Small intestine (tissue), 7 donors: ENCODE measurements around the gene NAPB. TPM values are rescaled to one million over a fixed set of nuclear protein-coding genes. Genes with fewer than 3 reads are reported as not detected.

Source experiments
- DNase-seq, 2 donors: peaks; one replicate each; pipeline versions ENCODE4 v3.0.0 to v3.0.0-alpha.2; 2013
- FAIRE-seq: peaks from 2 replicates; lab custom pipeline; 2012; peaks lifted over from hg19 to GRCh38; lab: Jason Lieb, UNC
- H3K27ac ChIP-seq, 3 donors: one replicate each; pipeline ENCODE4 v1.5.1; 2013; ENCODE audit warnings: low read length in 2 of 3, mild to moderate bottlenecking in 2 of 3, control low read depth in 1 of 3, inconsistent platforms in 1 of 3, low read depth in 1 of 3, moderate library complexity in 1 of 3
- H3K27me3 ChIP-seq, 3 donors: one replicate each; pipeline ENCODE4 v1.6.1; 2013; ENCODE audit warnings: low read length in 3 of 3, inconsistent platforms in 1 of 3; ENCODE audit not compliant: control insufficient read depth in 3 of 3, insufficient read depth in 3 of 3
- H3K36me3 ChIP-seq, 3 donors: one replicate each; pipeline ENCODE4 v1.6.1; 2013; ENCODE audit warnings: low read length in 3 of 3, inconsistent platforms in 1 of 3, low read depth in 1 of 3, mild to moderate bottlenecking in 1 of 3, moderate library complexity in 1 of 3; ENCODE audit not compliant: control insufficient read depth in 3 of 3, insufficient read depth in 2 of 3
- H3K4me1 ChIP-seq, 3 donors: one replicate each; pipeline ENCODE4 v1.6.1; 2013; ENCODE audit warnings: low read length in 2 of 3, inconsistent platforms in 1 of 3, low read depth in 1 of 3, mild to moderate bottlenecking in 1 of 3, moderate library complexity in 1 of 3; ENCODE audit not compliant: control insufficient read depth in 3 of 3, insufficient read depth in 2 of 3
- H3K4me3 ChIP-seq, 3 donors: one replicate each; pipeline ENCODE4 v1.5.1; 2013; ENCODE audit warnings: low read length in 3 of 3, control low read depth in 1 of 3, inconsistent platforms in 1 of 3, low read depth in 1 of 3, mild to moderate bottlenecking in 1 of 3, moderate library complexity in 1 of 3
- H3K9me3 ChIP-seq, 2 donors: one replicate each; pipeline ENCODE4 v1.6.1; 2013; ENCODE audit warnings: low read depth in 1 of 2, low read length in 1 of 2; ENCODE audit not compliant: control insufficient read depth in 2 of 2, insufficient read depth in 1 of 2
- WGBS, 3 donors: extraction: QIAGEN DNeasy Blood & Tissue Kit; methylation state at CpG; one replicate each; pipeline ENCODE4 v1.1.7; 2013; 5-methylcytosine and 5-hydroxymethylcytosine counted together
- polyA plus RNA-seq, 4 donors: library from polyadenylated mRNA; stranded (reverse) in 3 of 4; unstranded in 1 of 4; fragments of 200-250 nt in 3 of 4; fragments of 120-200 nt in 1 of 4; gene quantifications; one replicate each; pipeline versions ENCODE4 v1.2.1 to v1.2.3, GENCODE V29; 2013
- donor health status: healthy with polysubstance abuse.
- donor health status: control.
- donor health status: control.
- donor health status: Bipolar disorder and iron deficiency.
- donor health status: healthy.

The NAPB gene
- polyA plus RNA-seq, 4 donors: 3.2 to 12.8 (median 7.0) TPM

- H3K4me1 ChIP-seq: no peaks in the 10 kb centered on the region
- FAIRE-seq (no peak), DNase-seq (no peak)
- no peak overlapping the region for H3K27ac ChIP-seq
- WGBS, 3 donors: 88 to 97% (median 96%) methylated on average over 5 of the region's 5 CpGs
- H3K4me3 ChIP-seq: no peak overlapping the region
- H3K36me3 ChIP-seq: peaks cover 5 to 32% (median 9%) of the 10 kb centered on the region in 3 donors
- H3K9me3 ChIP-seq: no peaks in the 10 kb centered on the region
- H3K27me3 ChIP-seq: no peaks in the 10 kb centered on the region
These were observed 46.8 kb downstream of the NAPB start for GRCh38 chr20:23374441-23374840.

- DNase-seq: no peak
These were observed 49.8 kb downstream of the NAPB start for GRCh38 chr20:23371496-23371895.

GRCh38 chr20:23370873-23371272, 50.4 kb downstream of the NAPB start:
- no peak for DNase-seq
- Histone ChIP-seq H3K36me3 (peaks cover 3 to 29% (median 10%) of the 10 kb centered on the region in 3 donors), H3K4me1 (no peaks in the 10 kb centered on the region), H3K4me3 (no peak overlapping the region), H3K27ac (no peak overlapping the region), H3K9me3 (no peaks in the 10 kb centered on the region), H3K27me3 (no peaks in the 10 kb centered on the region)
- FAIRE-seq: no peak
- 78 to 95% (median 83%) methylated on average over 3 of the region's 3 CpGs for WGBS, 3 donors

More at GRCh38 chr20:23371496-23371895, 49.8 kb downstream of the NAPB start:
- Histone ChIP-seq H3K27ac (no peak overlapping the region), H3K27me3 (no peaks in the 10 kb centered on the region), H3K36me3 (peaks cover 3 to 27% (median 10%) of the 10 kb centered on the region in 3 donors), H3K4me1 (no peaks in the 10 kb centered on the region), H3K9me3 (no peaks in the 10 kb centered on the region), H3K4me3 (no peak overlapping the region)
- no peak for FAIRE-seq
- WGBS, 3 donors: 78 to 81% (median 81%) methylated on average over 4 of the region's 4 CpGs

GRCh38 chr20:23370274-23370673, 51.0 kb downstream of the NAPB start:
- H3K36me3 ChIP-seq: peaks cover 3 to 31% (median 10%) of the 10 kb centered on the region in 3 donors
- DNase-seq: no peak
- 94% methylated on average over 5 of the region's 5 CpGs for WGBS, 3 donors
- H3K27me3 ChIP-seq: no peaks in the 10 kb centered on the region
- H3K4me3 ChIP-seq: no peak overlapping the region
- H3K27ac ChIP-seq: no peak overlapping the region
- FAIRE-seq: no peak
- H3K4me1 ChIP-seq: no peaks in the 10 kb centered on the region
- H3K9me3 ChIP-seq: no peaks in the 10 kb centered on the region

- Histone ChIP-seq H3K4me1 (no peaks in the 10 kb centered on the region), H3K9me3 (no peaks in the 10 kb centered on the region), H3K36me3 (peaks cover 3 to 38% (median 7%) of the 10 kb centered on the region in 3 donors), H3K27ac (no peak overlapping the region), H3K27me3 (no peaks in the 10 kb centered on the region), H3K4me3 (no peak overlapping the region)
- FAIRE-seq: no peak
- WGBS, 3 donors: 93 to 97% (median 95%) methylated on average over 14 of the region's 14 CpGs
- no peak for DNase-seq
These were observed 52.0 kb downstream of the NAPB start for GRCh38 chr20:23369072-23369823.

- Histone ChIP-seq H3K27me3 (no peaks in the 10 kb centered on the region), H3K4me3 (no peak overlapping the region), H3K4me1 (peaks cover 0 to 1% (median 0%) of the 10 kb centered on the region in 3 donors), H3K36me3 (peaks cover 3 to 35% (median 7%) of the 10 kb centered on the region in 3 donors), H3K27ac (no peak overlapping the region), H3K9me3 (no peaks in the 10 kb centered on the region)
- WGBS, 3 donors: 94 to 96% (median 96%) methylated on average over 2 of the region's 2 CpGs
- FAIRE-seq: no peak
- no peak for DNase-seq
These were observed 52.8 kb downstream of the NAPB start for GRCh38 chr20:23368316-23369071.

- peaks cover 3 to 32% (median 7%) of the 10 kb centered on the region in 3 donors for H3K36me3 ChIP-seq
- H3K4me3 ChIP-seq: no peak overlapping the region
- H3K4me1 ChIP-seq: peaks cover 4 to 6% (median 5%) of the 10 kb centered on the region in 3 donors
- H3K9me3 ChIP-seq: no peaks in the 10 kb centered on the region
- no peak for DNase-seq
- FAIRE-seq: no peak
- no peak overlapping the region for H3K27ac ChIP-seq
- H3K27me3 ChIP-seq: no peaks in the 10 kb centered on the region
These were observed 53.5 kb downstream of the NAPB start for GRCh38 chr20:23367770-23368169.

GRCh38 chr20:23366384-23366783, 54.9 kb downstream of the NAPB start:
- Histone ChIP-seq H3K9me3 (no peaks in the 10 kb centered on the region), H3K36me3 (peaks cover 3 to 27% (median 7%) of the 10 kb centered on the region in 3 donors), H3K4me1 (peaks cover 4 to 6% (median 5%) of the 10 kb centered on the region in 3 donors), H3K27me3 (no peaks in the 10 kb centered on the region), H3K27ac (no peak overlapping the region), H3K4me3 (no peak overlapping the region)
- 21 to 35% (median 33%) methylated on average over 1 of the region's 1 CpG for WGBS, 3 donors
- DNase-seq (peak in 1 of 2 donors; percentile 5), FAIRE-seq (peak; percentile 26)
